Measurements from ENCODE around the gene SPECC1.
"Not testable (repeated sequence)": the region's sequence is repeated elsewhere in the genome, so short reads cannot be mapped to it uniquely, and the experiment has no call there.

Gene SPECC1, protein sequence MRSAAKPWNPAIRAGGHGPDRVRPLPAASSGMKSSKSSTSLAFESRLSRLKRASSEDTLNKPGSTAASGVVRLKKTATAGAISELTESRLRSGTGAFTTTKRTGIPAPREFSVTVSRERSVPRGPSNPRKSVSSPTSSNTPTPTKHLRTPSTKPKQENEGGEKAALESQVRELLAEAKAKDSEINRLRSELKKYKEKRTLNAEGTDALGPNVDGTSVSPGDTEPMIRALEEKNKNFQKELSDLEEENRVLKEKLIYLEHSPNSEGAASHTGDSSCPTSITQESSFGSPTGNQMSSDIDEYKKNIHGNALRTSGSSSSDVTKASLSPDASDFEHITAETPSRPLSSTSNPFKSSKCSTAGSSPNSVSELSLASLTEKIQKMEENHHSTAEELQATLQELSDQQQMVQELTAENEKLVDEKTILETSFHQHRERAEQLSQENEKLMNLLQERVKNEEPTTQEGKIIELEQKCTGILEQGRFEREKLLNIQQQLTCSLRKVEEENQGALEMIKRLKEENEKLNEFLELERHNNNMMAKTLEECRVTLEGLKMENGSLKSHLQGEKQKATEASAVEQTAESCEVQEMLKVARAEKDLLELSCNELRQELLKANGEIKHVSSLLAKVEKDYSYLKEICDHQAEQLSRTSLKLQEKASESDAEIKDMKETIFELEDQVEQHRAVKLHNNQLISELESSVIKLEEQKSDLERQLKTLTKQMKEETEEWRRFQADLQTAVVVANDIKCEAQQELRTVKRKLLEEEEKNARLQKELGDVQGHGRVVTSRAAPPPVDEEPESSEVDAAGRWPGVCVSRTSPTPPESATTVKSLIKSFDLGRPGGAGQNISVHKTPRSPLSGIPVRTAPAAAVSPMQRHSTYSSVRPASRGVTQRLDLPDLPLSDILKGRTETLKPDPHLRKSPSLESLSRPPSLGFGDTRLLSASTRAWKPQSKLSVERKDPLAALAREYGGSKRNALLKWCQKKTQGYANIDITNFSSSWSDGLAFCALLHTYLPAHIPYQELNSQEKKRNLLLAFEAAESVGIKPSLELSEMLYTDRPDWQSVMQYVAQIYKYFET

DNA sequence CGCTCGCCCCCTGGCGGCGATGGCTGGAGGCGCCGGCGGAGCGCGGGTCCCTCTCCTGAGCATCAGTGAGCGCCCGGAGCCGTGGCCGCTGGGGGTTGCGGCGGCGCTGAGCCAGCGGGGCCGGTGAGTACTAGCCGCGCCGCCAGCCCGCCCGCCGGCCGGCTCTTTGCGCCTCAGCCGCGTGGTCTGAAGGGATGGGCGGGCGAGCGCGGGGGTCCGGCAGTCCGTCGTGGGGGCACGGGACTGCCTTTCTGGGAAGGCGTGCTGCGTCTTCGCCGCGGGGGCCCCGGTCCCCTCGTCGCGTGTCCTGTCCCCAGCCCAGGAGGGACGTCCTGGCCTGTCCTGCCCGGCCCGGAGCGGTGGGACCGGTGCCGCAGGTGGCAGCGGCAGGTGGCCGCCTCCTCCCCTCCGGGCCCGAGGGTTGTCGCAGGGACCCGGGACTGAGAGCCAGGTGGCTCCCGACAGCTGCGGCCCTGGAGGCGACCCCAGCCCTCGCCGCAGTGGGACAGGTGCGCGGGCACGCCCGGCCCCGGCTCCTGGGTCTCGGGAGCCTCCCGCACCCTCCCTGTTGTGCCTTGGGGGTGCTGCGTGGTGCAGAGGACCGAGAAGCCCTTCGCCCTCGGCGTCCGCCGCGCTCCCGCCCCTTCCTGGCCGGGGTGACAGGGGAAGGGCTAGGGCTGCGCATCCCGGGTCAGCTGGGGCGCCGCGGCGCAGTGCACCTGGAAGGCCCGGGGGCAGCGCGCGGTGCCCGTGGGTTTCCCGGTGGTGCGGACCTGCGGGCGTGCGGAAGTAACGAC is at the start of gene SPECC1:
SPECC1 (plus strand) TSS at position 58 of the 797 bp plus-strand sequence. CDS start 87,293 bp downstream, outside the sequence.
- no peak for DNase-seq

DNA sequence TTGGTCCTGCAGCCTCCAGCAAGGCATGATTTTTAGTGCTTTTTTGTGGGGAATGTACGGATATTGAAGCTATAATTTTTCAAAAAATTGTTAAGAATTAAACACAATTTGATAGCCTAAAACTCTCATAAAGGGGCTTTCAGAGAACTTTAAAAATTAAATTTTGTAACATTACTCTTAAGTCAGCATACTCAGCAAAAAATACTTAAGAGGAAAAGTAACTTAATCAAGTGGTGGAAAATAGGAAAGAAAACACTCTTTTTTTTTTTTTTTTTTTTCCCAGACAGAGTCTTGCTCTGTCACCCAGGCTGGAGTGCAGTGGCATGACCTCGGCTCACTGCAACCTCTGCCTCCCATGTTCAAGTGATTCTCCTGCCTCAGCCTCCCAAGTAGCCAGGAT is 46.2 kb upstream of the SPECC1 start:
- not testable (repeated sequence) for DNase-seq

DNA sequence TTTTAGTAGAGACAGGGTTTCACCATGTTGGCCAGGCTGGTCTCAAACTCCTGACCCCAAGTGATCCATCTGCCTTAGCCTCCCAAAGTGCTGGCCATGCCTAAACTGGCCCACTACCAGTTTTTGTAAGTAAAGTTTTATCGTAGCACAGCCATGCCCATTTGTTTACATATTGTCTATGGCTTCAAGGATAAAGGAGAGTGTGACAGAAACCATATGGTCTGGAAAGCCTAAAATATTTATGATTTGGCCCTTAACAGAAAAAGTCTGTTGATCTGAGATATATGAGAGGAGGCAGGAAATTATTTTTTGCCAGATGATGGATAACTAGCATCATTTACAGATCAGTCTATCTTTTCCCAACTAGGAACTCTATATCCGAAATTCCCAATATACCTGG is 36.0 kb upstream of the SPECC1 start:
- no peak for DNase-seq

DNA sequence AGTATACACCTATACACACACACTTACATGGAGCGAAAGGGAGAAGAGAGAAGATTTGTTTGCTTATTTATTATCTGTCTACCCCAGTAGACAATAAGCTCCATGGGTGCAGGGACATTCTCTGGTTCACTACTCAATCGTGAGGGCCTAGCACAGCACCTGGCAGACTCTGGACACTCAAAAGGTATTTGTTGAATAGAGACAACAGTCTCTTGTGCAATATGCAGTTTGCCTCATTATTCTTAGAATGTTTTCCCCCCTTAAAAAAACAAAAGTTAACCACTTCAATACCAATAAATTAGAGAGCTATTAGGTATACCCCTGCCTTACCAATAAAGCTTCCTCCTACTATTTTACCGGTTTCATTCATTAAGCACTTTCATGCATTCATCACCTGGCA is 33.6 kb upstream of the SPECC1 start:
- DNase-seq, result no peak

DNA sequence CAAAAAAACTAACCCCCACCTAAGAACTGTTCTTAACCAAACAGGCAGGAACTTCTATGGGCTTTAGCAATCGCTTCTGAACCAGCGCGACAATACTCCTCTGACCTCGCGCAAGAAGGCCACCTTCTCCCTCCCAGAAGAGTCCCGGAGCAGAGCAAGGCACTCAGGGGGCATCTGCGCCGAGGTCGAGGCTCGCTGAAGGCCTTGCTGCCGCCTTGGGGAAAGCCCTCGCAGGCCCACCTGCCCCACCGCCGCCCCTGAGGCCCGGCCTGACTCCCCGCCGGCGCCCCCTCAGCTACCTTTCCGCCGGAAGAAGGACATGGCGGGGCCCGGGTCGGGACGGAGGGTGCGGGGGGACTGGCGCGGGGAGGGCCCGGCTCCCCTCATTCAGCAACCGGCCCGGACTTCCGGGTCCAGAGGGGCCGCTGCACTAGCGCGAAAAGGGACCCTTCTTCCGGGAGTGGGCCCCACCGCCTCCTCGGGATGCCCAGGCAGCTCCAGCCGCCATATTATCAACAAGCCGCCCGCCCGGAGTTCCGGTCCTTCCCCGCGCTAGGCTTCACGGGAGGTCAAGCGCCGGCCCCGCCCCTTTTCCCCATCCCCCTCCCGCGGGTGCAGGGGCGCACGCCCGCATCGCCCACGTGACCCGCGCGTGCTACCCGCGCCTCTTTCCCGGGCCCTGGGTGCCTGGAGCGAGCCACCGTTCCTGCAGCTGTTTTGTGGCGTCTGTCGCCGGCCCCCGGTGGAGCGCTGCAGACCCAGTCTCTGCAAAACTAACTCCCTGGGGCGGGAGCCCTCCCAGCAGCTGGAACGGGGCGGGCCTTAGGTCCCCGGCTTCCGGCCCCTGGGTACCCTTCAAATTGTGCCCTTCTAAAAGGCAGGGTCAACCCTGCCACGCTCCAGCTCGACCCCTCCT is 31.6 kb upstream of the SPECC1 start, which contains the start of gene AKAP10:
AKAP10 (minus strand) TSS at position 536 of the 916 bp plus-strand sequence; CDS start at position 387, 149 bp downstream.
- DNase-seq, result peak; percentile 83

DNA sequence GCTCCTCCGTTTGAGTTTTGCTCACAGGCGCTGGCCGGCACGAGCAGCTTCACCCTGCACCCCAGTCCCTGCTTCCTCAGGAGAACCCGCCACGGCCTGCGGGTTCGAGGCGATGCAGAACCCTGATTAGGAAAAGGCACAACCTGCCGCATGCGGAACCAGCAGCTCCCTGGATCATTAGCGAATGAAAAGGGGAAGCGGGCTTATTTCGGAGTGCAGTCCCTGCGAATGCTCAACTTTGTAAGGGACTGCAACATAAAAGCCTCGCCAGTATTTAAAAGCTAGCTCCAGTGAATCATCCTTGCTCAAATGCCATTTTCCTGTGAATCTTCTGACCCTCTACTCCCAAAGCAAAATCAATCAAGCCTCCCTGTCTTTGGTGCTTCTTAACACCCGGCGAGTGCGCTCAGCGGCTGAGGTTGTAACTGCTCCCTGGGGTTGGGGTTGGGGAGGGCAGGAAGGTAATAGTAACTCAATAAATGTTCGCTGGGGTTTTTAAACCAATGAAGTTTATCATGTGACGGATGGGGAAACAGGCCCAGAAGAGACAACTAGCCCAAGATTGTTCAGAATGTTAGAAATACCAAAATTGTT is 30.9 kb upstream of the SPECC1 start:
- no peak for DNase-seq

DNA sequence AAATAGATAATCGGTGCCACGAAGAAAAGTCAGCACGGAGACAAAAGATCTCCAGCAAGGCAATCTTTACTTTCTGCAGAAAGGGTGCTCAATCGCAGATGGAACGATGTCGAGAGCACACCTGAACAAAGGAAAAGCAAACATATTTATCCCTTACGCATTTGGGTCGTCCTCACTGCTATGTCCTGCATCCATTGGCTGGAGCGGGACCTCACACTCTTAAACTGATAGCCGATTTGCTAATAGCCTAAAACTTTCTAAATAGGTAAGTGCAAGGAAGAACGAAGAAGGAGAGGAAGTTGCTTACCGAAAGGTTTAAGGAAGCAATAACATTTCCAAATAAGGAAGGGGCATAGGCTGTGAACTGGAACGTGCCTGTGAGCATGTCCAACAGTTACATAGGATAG is 30.4 kb upstream of the SPECC1 start:
- DNase-seq, result no peak

DNA sequence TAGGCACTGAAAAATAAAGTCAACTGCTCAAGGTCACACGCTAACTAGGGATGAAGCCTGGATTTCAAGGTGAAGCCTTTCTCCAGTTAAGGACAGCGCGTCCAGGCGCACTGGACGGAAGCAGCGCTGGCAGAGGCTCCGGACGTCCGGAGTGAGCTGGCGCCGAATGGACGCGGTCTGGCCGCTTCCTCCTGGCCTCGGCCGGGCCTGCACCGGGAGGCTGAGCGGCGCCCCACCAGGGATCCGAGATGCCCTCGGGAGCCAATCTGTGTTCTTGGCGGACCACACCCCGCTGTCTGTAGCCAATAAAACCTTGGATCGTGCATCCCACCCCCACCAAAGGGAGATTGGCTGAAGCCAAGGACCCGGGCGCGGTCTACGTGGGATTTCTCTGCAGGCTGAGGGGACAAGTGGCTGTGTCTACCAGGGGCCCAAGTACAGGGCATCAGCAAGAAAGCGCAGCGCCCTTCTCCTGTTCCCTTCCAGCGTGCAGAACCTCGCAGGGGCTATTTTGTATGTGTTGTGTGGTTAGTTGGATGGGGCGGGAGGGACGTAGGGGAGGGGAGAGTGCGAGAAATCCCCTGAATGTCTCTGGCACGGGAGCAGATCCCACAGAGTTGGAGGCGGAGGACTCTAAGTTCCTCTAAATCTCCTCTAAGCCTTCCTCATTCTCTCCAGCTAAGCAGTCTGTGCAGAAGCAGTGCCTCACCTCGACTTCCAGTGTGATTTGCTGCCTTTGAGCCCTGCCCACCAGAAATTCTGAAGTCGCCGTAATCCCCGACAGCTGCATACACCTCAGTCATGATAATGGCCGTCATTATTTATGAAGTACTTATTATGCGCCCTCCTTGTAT is 29.0 kb upstream of the SPECC1 start:
- no peak for DNase-seq

DNA sequence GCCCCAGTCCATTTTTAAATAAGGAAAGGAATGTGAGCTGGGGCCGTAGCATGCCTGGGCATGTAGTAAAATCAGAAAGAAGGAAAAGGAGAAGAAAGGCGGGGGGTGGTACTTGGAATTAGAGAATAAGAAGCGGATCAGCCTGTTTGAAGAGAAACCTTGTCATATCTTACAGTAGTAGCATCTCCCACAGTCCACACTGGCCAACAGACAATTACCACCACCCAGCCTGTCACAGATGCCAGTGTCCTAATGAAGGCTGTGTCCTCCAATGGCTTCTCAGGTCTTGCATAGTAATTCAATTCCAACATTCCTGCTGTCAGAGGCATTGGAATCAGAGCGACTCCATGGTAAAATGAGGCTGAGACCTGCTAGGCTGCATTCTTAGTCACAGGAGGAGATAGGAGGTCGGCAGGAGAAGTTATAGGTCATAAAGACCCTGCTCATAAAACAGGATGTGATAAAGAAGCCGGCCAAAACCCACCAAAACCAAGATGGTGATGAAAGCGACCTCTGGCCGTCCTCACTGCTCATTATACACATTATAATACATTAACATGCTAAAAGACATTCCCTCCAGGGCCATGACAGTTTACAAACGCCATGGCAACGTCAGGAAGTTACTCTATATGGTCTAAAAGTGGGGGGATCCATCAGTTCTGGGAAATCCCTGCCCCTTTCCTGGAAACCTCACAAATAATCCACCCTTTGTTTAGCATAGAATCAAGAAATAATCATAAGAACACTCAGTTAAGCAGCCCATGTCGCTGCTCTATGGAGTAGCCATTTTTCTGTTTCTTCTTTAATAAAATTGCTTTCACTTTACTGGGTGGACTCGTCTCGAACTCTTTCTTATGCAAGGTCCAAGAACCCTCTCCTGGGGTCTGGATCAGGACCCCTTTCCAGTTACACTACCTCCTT is 22.0 kb upstream of the SPECC1 start:
- DNase-seq, result no peak

DNA sequence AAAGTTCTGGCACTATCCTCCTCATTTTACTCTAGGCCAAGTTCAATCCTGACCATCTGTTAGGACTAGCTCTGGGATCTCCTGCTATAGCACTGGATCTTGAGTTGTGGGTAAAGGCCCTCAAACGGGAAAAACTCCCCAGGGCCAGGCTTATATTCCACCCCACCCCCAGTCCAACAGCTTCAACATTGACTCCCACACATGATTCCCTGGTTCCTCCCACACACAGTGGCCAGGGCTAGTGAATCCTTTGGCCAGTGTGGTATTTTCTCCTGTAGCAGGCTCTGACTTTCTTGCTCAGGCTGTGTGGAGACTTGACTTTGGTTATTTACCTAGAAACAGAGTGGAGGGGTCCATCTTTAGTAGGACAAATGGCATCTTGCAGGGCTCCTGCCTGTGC is 21.3 kb upstream of the SPECC1 start:
- no peak for DNase-seq

DNA sequence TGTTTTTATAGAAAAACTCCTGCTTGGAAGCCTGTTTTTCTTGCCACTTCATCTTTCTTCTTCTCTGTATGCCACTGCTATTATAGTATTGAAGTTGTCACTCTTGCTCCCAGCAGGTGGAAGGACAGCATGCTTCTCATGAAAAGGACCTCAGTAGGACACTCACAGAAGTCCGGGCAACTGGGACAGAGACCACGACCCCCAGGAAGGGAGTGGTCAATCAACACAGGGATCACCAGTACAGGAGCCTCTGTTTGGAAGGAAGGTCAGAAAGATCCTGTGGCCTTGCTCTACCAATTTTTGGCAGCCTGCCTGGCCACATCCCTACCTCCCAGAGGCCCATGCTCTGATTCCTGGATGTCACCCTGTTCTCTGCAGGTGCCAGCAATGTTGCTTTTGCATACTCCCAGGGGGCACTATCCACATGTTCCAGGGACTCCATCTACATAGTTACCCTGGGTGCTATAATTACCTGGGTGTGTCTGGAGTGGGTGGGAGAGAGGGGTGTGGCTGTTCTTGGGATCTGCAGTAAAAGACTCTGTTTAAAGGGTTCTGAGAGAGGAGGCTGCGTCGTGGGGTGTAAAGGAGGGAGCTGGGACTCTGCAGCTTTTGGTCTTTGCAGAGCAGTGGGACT is 17.8 kb upstream of the SPECC1 start:
- DNase-seq, result no peak

DNA sequence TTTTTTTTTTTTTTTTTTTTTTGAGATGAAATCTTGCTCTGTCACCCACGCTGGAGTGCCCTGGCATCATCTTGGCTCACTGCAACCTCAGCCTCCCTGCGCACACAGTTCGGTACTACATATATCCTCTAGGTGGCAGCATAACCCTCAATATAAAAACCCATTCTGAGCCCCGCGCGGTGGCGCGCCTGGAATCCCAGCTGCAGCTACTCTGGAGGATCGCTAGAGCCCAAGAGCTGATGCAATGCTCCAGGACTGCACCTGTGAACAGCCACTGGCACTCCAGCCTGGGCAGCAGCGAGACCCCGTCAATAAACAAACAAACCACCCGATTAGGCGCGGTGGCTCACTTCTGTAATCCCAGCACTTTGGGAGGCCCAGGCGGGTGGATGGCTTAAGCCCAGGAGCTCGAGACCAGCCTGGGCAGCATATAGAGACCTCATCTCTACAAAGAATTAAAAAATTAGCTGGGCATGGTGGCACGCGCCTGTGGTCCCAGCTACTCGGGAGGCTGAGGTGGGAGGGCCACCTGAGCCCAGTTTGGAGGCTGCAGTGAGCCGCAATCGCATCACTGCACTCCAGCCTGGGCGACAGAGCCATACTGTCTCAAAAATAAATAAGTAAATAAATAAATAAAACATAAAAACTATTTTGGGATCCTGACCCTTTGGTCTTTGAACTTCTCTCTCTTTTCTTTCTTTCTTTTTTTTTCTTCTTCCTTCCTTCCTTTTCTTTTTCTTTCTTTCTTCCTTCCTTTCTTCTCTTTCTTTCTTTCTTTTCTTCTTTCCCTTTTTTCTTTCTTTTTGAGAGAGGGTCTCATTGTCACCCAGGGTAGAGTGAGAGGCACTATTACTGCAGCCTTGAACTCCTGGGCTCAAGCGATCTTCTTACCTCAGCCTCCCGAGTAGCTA is 16.1 kb upstream of the SPECC1 start:
- peak; percentile 70 for DNase-seq

DNA sequence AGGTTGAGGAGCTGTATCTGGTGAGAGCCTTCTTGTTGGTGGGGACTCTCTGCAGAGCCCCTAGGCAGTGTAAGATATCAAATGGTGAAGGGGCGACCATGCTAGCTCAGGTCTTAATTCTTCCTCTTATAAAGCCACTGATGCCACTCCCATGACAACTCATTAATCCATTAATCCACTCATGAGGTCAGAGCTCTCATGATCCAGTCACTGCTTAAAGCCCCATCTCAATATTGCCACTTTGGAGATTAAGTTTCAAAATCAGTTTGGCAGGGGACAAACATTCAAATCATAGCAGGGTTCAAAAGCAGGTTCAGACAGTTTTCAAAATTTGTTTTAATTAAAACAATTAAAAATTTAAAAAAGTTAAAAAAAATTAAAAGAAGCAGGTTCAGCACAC is 13.1 kb upstream of the SPECC1 start:
- DNase-seq, result no peak

DNA sequence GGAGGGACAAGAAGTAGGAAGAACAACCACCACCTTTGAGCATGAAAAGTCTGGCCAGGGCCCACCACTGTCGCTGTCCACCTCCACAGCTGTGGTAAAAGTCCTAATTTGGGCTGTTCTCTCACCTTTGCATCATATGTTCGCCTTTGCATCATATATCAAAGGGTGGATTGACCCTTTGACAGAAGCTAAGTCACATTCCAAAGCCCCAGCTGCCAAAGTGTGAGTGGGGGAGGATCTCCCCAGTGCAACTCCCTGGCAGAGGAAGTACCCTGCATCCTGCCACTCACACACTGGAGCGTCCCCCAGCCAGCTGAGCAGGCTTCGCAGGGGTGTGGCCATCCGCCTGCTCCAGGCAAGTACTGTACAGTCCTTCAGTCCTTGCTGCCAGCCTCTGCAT is 12.7 kb upstream of the SPECC1 start:
- DNase-seq, result no peak

DNA sequence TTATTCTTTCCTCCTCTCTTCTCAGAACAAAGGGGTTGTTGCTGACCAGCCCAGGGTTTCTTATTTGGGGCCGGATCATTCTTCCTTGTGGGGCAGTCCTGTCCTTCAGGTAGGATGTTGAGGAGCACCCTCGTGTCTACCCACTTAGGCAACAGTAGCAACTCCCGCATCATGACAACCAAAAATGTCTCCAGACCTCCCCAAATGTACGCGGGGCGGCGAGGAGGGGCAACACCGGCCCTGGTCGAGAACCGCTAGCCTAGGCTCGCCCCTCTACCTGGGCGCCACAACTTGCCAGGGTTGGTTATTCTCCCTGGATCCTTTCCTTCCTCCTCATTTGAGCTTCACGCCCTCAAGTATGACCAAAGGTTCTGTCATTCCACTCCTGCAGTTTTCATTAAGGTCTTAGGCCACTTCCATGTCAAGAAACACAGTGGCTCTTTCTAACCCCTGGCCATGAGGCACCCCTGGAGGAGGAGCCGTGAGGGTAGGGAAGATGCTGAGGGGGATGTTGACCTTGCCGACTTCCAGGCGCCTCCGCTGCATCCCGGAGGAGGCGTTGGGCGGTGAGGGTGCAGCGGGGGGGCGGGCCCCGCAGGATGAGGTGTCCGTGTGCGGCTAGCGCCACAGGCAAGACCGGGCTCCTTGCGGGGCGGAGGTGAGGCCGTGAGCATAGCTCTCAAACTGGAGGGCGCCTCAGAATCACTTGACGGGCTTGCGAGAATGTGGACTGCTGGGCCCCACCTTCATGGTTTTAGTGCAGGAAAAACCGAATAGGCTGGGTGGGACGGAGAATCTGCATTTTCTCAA is 712 bp upstream of the SPECC1 start:
- no peak for DNase-seq

DNA sequence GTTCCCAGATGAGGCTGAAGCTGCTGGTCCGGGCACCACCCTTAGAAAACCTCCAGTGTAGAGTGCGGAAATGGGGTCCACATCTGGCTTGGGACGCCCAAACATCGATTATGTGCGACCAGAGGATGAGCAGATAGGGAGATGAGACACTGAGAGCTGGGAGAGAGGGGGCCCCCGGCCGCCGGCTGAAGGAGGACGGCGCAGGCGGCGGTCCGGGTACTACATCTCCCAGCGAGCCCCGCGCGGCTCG is 182 bp upstream of the SPECC1 start:
- no peak for DNase-seq

Data from NCI-H1048 (cell line).